Vagina (tissue), 2 donors: ENCODE results near the gene DES.
A peak's percentile ranks its signal among the peaks of the same experiment; 100 is the strongest.

Experiments used
- POLR2AphosphoS5 ChIP-seq, 2 donors: sonication (generic); formaldehyde crosslinking; IDR thresholded peaks; one replicate each; pipeline ENCODE4 v1.9.0; 2017; ENCODE audit warnings: antibody characterized with exemption in 2 of 2, mild to moderate bottlenecking in 2 of 2, low read depth in 1 of 2; ENCODE audit not compliant: insufficient read depth in 1 of 2
- TF ChIP-seq, protein P1 (sequence below), 3 experiments: fragments of 450-650 bp in 2 of 3; fragments of 200-600 bp in 1 of 3; sonication (generic) in 1 of 3; IDR thresholded peaks; one replicate each; pipeline ENCODE4 v1.5.1; 2017 to 2019; ENCODE audit warnings: antibody characterized with exemption in 3 of 3, mild to moderate bottlenecking in 2 of 3, moderate library complexity in 2 of 3

DNA sequence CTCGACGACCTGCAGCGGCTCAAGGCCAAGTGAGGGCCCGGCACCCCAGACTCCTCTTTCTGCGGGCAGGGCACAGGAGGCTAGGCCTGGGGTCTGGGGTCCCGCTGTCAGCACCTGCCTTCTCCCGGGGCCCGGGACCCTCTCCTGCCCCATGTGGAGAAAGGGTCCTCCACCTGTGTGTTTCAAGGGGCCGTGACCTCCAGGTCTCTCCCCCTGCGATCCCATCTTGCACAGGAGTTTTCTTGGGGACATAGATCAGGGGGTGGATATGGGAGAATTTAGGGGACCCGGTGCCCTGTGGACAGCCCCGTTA lies 791 bp downstream of the DES start:
- TF ChIP-seq, protein P1, sequence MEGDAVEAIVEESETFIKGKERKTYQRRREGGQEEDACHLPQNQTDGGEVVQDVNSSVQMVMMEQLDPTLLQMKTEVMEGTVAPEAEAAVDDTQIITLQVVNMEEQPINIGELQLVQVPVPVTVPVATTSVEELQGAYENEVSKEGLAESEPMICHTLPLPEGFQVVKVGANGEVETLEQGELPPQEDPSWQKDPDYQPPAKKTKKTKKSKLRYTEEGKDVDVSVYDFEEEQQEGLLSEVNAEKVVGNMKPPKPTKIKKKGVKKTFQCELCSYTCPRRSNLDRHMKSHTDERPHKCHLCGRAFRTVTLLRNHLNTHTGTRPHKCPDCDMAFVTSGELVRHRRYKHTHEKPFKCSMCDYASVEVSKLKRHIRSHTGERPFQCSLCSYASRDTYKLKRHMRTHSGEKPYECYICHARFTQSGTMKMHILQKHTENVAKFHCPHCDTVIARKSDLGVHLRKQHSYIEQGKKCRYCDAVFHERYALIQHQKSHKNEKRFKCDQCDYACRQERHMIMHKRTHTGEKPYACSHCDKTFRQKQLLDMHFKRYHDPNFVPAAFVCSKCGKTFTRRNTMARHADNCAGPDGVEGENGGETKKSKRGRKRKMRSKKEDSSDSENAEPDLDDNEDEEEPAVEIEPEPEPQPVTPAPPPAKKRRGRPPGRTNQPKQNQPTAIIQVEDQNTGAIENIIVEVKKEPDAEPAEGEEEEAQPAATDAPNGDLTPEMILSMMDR (IDR thresholded peaks at IDR 0.05), result no peak
- TF ChIP-seq POLR2AphosphoS5 (IDR thresholded peaks at IDR 0.05; ENCODE audit: insufficient read depth in 1 of 2, low read depth in 1 of 2), result peak in 1 of 2 donors; percentile 57
